H1 (cell line): Measurements from ENCODE around the gene PTGDS. TPM values are rescaled to one million over a fixed set of nuclear protein-coding genes. Genes with fewer than 3 reads are reported as not detected.
A peak's percentile ranks its signal among the peaks of the same experiment; 100 is the strongest.

Experiments used
- CTCF ChIA-PET: fragments of 300-600 bp; sonication (Branson Sonifier 250); formaldehyde crosslinking; loops from one replicate; lab custom pipeline; 2021; ENCODE audit not compliant: partially characterized antibody; lab: Charles Lee
- POLR2A ChIA-PET: fragments of 300-600 bp; sonication (Branson Sonifier 250); formaldehyde crosslinking; loops from one replicate; lab custom pipeline; 2021; ENCODE audit warnings: inconsistent platforms; ENCODE audit not compliant: partially characterized antibody; lab: Charles Lee
- DNase-seq, 2 experiments: peaks; one replicate each; pipeline versions ENCODE4 v3.0.0 to v3.0.0-alpha.2; 2010 to 2022; ENCODE audit warnings: low spot score in 2 of 2, low read depth in 1 of 2, mixed read lengths in 1 of 2
- FAIRE-seq: peaks from 2 replicates; lab custom pipeline; 2011; peaks lifted over from hg19 to GRCh38; lab: Jason Lieb, UNC
- H2AFZ ChIP-seq: 2 replicates; pipeline ENCODE4 v1.8.1; 2012; ENCODE audit warnings: low read length, inconsistent platforms
- H2AK5ac ChIP-seq: 2 replicates; pipeline ENCODE4 v1.6.1; 2013; ENCODE audit warnings: low read depth, low read length
- H2BK120ac ChIP-seq: replicated peaks from 2 replicates; pipeline ENCODE3; 2013; ENCODE audit warnings: low read depth, low read length, inconsistent platforms
- H2BK12ac ChIP-seq: 2 replicates; pipeline ENCODE4 v1.6.1; 2013; ENCODE audit warnings: low read depth, low read length
- H2BK15ac ChIP-seq: 2 replicates; pipeline ENCODE4 v1.6.1; 2013; ENCODE audit warnings: low read length
- H2BK20ac ChIP-seq: 2 replicates; pipeline ENCODE4 v1.6.1; 2013; ENCODE audit warnings: low read length
- H2BK5ac ChIP-seq: 2 replicates; pipeline ENCODE4 v1.6.1; 2013; ENCODE audit warnings: low read depth, low read length
- H3K14ac ChIP-seq: 2 replicates; pipeline ENCODE4 v1.6.1; 2013; ENCODE audit warnings: inconsistent platforms; ENCODE audit not compliant: insufficient read length
- H3K18ac ChIP-seq: 2 replicates; pipeline ENCODE4 v1.6.1; 2013; ENCODE audit warnings: low read length; ENCODE audit errors: extremely low read depth
- H3K23ac ChIP-seq: 2 replicates; pipeline ENCODE4 v1.6.1; 2013; ENCODE audit warnings: inconsistent platforms; ENCODE audit not compliant: insufficient read length
- H3K23me2 ChIP-seq: 2 replicates; pipeline ENCODE4 v1.6.1; 2013; ENCODE audit warnings: low read depth, low read length
- H3K27ac ChIP-seq: 2 replicates; pipeline ENCODE4 v1.6.1; 2011; ENCODE audit warnings: low read depth, low read length, inconsistent platforms
- H3K27me3 ChIP-seq, 4 experiments: replicated peaks in 1 of 4; 1 replicate in 1 of 4; 2 replicates in 3 of 4; pipeline versions ENCODE4 v1.6.1 to v1.8.1; 2011 to 2013; ENCODE audit warnings: low read length in 3 of 4, mild to moderate bottlenecking in 3 of 4, inconsistent platforms in 2 of 4, mixed read lengths in 2 of 4, moderate library complexity in 1 of 4; ENCODE audit not compliant: control insufficient read depth in 3 of 4, insufficient read depth in 3 of 4; ENCODE audit errors: extremely low read depth in 1 of 4
- H3K36me3 ChIP-seq, 4 experiments: 2 replicates each; pipeline versions ENCODE4 v1.6.1 to v1.8.1; 2011 to 2013; ENCODE audit warnings: mild to moderate bottlenecking in 4 of 4, low read length in 3 of 4, moderate library complexity in 2 of 4, control low read depth in 1 of 4, inconsistent platforms in 1 of 4; ENCODE audit not compliant: insufficient read depth in 4 of 4, control insufficient read depth in 2 of 4
- H3K4ac ChIP-seq: replicated peaks from 2 replicates; pipeline ENCODE3; 2013; ENCODE audit warnings: low read length, low read depth, mixed read lengths, inconsistent platforms; ENCODE audit not compliant: insufficient read length
- H3K4me1 ChIP-seq, 4 experiments: replicated peaks in 1 of 4; 1 replicate in 1 of 4; 2 replicates in 3 of 4; pipeline versions ENCODE4 v1.6.1 to v1.8.1; 2011 to 2013; ENCODE audit warnings: low read length in 3 of 4, inconsistent platforms in 2 of 4, mixed read lengths in 1 of 4; ENCODE audit not compliant: insufficient read depth in 4 of 4, control insufficient read depth in 3 of 4
- H3K4me2 ChIP-seq, 2 experiments: 2 replicates each; pipeline versions ENCODE4 v1.6.1 to v1.8.1; 2011 to 2013; ENCODE audit warnings: low read depth in 2 of 2, low read length in 2 of 2, control low read depth in 1 of 2, inconsistent platforms in 1 of 2, mild to moderate bottlenecking in 1 of 2; ENCODE audit not compliant: insufficient read depth in 1 of 2
- H3K4me3 ChIP-seq, 4 experiments: fragments of 200-600, 300-600 bp in 1 of 4; sonication (generic), shearing (Covaris generic), sonication (Bioruptor Twin) in 1 of 4; 2 replicates each; pipeline versions ENCODE4 v1.5.1 to v1.8.1; 2011 to 2016; ENCODE audit warnings: low read length in 4 of 4, low read depth in 3 of 4, control low read depth in 2 of 4, inconsistent platforms in 2 of 4, mild to moderate bottlenecking in 2 of 4, mixed read lengths in 1 of 4, moderate library complexity in 1 of 4; ENCODE audit not compliant: insufficient read depth in 2 of 4; ENCODE audit errors: extremely low read depth in 1 of 4
- H3K56ac ChIP-seq: replicated peaks from 2 replicates; pipeline ENCODE3; 2013; ENCODE audit warnings: low read depth, mild to moderate bottlenecking, mixed read lengths, low read length, inconsistent platforms; ENCODE audit not compliant: insufficient read length
- H3K79me1 ChIP-seq: 2 replicates; pipeline ENCODE4 v1.6.1; 2013; ENCODE audit warnings: low read depth, low read length, control low read depth
- H3K79me2 ChIP-seq, 2 experiments: 2 replicates each; pipeline versions ENCODE4 v1.6.1 to v1.8.1; 2012 to 2013; ENCODE audit warnings: low read length in 2 of 2, mild to moderate bottlenecking in 2 of 2, inconsistent platforms in 1 of 2; ENCODE audit not compliant: insufficient read depth in 2 of 2, control insufficient read depth in 1 of 2
- H3K9ac ChIP-seq, 4 experiments: replicated peaks in 1 of 4; 1 replicate in 1 of 4; 2 replicates in 3 of 4; pipeline versions ENCODE4 v1.6.1 to v1.8.1; 2011 to 2013; ENCODE audit warnings: low read depth in 3 of 4, low read length in 3 of 4, control low read depth in 2 of 4, mild to moderate bottlenecking in 2 of 4, moderate library complexity in 2 of 4, inconsistent platforms in 1 of 4; ENCODE audit errors: extremely low read depth in 1 of 4
- H3K9me3 ChIP-seq, 2 experiments: 2 replicates each; pipeline versions ENCODE4 v1.6.1 to v1.8.1; 2012 to 2013; ENCODE audit warnings: mild to moderate bottlenecking in 2 of 2, moderate library complexity in 2 of 2, control low read depth in 1 of 2, inconsistent platforms in 1 of 2, low read depth in 1 of 2, low read length in 1 of 2, mixed read lengths in 1 of 2; ENCODE audit not compliant: insufficient read depth in 2 of 2
- H4K20me1 ChIP-seq, 2 experiments: replicated peaks in 1 of 2; 2 replicates each; pipeline versions ENCODE3 to v1.8.1; 2011 to 2013; ENCODE audit warnings: inconsistent platforms in 2 of 2, low read length in 2 of 2, mild to moderate bottlenecking in 1 of 2; ENCODE audit not compliant: insufficient read depth in 2 of 2, control insufficient read depth in 1 of 2
- H4K5ac ChIP-seq: 2 replicates; pipeline ENCODE4 v1.6.1; 2013; ENCODE audit warnings: low read length, low read depth, mixed read lengths, inconsistent platforms; ENCODE audit not compliant: insufficient read length
- H4K8ac ChIP-seq: 2 replicates; pipeline ENCODE4 v1.8.0; 2013; ENCODE audit warnings: mild to moderate bottlenecking, moderate library complexity, low read length, inconsistent platforms; ENCODE audit not compliant: insufficient read depth; ENCODE audit errors: extremely low read depth
- H4K91ac ChIP-seq: replicated peaks from 2 replicates; pipeline ENCODE3; 2013; ENCODE audit warnings: low read length, mixed read lengths, inconsistent platforms; ENCODE audit not compliant: insufficient read length
- CBX5 ChIP-seq: fragments of 300-800, 300-1000 bp; sonication (generic); IDR thresholded peaks from 2 replicates; pipeline ENCODE4 v1.7.1; 2016; ENCODE audit warnings: antibody characterized with exemption, low read length, low read depth
- SAP30 ChIP-seq: fragments of 300-600 bp; sonication (generic); IDR thresholded peaks from 2 replicates; pipeline ENCODE4 v1.7.1; 2012; ENCODE audit warnings: low read length, moderate library complexity, mild to moderate bottlenecking, inconsistent platforms; ENCODE audit not compliant: insufficient read depth, insufficient replicate concordance
- SP4 ChIP-seq: IDR thresholded peaks from 2 replicates; pipeline ENCODE4 v1.6.1; 2012; ENCODE audit warnings: low read length, inconsistent platforms
- TEAD4 ChIP-seq: IDR thresholded peaks from 2 replicates; pipeline ENCODE4 v1.6.1; 2012; ENCODE audit warnings: low read depth, low read length, inconsistent platforms, mixed read lengths
- WGBS, 2 experiments: shearing (Covaris generic) in 1 of 2; methylation state at CpG; one replicate each; pipeline versions ENCODE4 v1.1.6 to v1.1.7; 2013 to 2015; ENCODE audit warnings: low lambda C conversion rate in 2 of 2, mixed read lengths in 2 of 2, inconsistent platforms in 1 of 2, low coverage in 1 of 2, missing lambda C conversion rate in 1 of 2; ENCODE audit not compliant: insufficient replicate concordance in 2 of 2, insufficient coverage in 1 of 2, insufficient read length in 1 of 2; ENCODE audit errors: extremely low coverage in 1 of 2, missing lambda C conversion rate in 1 of 2; 5-methylcytosine and 5-hydroxymethylcytosine counted together
- polyA plus RNA-seq, 7 experiments: library from polyadenylated mRNA; depleted of rRNA in 3 of 7; stranded (reverse) in 5 of 7; unstranded in 2 of 7; fragments of >200 nt in 5 of 7; fragments of 200-250 nt in 2 of 7; gene quantifications; 1 replicate in 5 of 7; 2 replicates in 1 of 7; 4 replicates in 1 of 7; pipeline versions ENCODE4 v1.2.1 to v1.2.3, GENCODE V29; 2011 to 2013; ENCODE audit warnings: missing spikeins in 2 of 7, mixed read lengths in 2 of 7
- total RNA-seq: library from RNA; stranded (reverse); fragmentation: NEBNext Ultra II Directional; extraction: Animal tissue kit (Norgen Biotek cat#: 25700); gene quantifications from 2 replicates; pipeline ENCODE4 v1.2.1, GENCODE V29; 2021

PTGDS gene
- total and polyA plus RNA-seq, 2 of the 8 experiments (the other 6 are each of a cell fraction or from before 2014, with no cell fraction given) = 1.7 to 2.3 TPM

DNA sequence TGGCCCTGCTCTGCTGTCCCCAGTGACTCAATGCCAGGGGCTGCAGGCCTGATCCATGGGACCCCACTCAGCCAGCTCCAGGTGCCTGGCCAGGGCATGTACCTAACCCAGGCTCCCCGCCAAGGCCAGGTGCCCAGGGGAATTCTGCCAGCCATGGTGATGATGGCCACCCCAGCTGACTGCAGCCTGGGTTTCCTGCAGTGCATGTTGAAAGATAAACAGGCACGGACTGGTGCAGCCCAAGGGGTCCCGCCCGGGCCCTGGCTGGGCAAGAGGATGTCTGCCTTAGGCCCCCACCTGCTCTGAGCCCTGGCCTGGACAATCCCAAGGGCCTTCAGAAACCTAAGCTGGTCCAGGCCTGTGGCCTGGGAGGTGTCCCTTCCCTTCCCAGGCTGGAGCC, 49.5 kb downstream of the PTGDS start:
- Histone ChIP-seq H3K23ac (no peak overlapping the region), H3K4me2 (peak overlapping the region in 1 of 2 experiments; percentile 39; a peak in 1 of 4 replicates), H3K36me3 (no peaks in the 10 kb centered on the region), H2BK15ac (no peak overlapping the region), H4K8ac (no peak overlapping the region), H4K20me1 (peaks cover 0 to 4% of the 10 kb centered on the region in 2 experiments), H3K56ac (no peak overlapping the region), H4K91ac (no peak overlapping the region), H3K79me2 (no peaks in the 10 kb centered on the region), H2BK120ac (no peak overlapping the region), H2AFZ (no peak overlapping the region), H3K4me1 (peaks cover 0 to 14% (median 6%) of the 10 kb centered on the region in 4 experiments; a peak in 5 of 7 replicates), H2AK5ac (no peak overlapping the region), H2BK5ac (no peak overlapping the region)
- CTCF ChIA-PET = interaction anchor here (0.6 to 8.5 kb wide), 13 partner anchors 8 to 333 kb away, joined by 3 to 110 read pairs (median 5); partner anchors contain the start of genes C8G, CLIC3, NPDC1 and PAXX
- POLR2A ChIA-PET = interaction anchor here (1.2 kb wide), 1 partner anchor 13 kb away, joined by 3 read pairs; no protein-coding TSS in a partner anchor
- DNase-seq (no peak), FAIRE-seq (no peak)
- TF ChIP-seq CBX5 = no peak
- TF ChIP-seq SAP30 = no peak
- no peak for TF ChIP-seq TEAD4
- no peak for TF ChIP-seq SP4
- TF ChIP-seq, all 59 proteins: peak for 0
- Histone ChIP-seq H3K79me1 (no peaks in the 10 kb centered on the region), H3K9ac (no peak overlapping the region), H3K27ac (no peak overlapping the region), H3K18ac (no peak overlapping the region), H3K14ac (no peak overlapping the region), H3K27me3 (peaks cover 1 to 27% (median 15%) of the 10 kb centered on the region in 4 experiments; a peak in 6 of 7 replicates), H4K5ac (no peak overlapping the region), H2BK12ac (no peak overlapping the region), H3K4me3 (no peak overlapping the region), H2BK20ac (no peak overlapping the region), H3K4ac (no peak overlapping the region), H3K9me3 (no peaks in the 10 kb centered on the region), H3K23me2 (peaks cover 4% of the 10 kb centered on the region; the same call in 1 of the 2 replicates)
- 93% methylated on average over 4 of the region's 4 CpGs; no CpG with 5 or more reads in 1 of the 2 experiments for WGBS, 2 experiments
